Liver (tissue), 3 donors: ENCODE results near the gene CUL4A.

Experiments used
- ATF3 ChIP-seq: IDR thresholded peaks from 2 replicates; pipeline ENCODE4 v1.6.1; 2016; ENCODE audit warnings: antibody characterized with exemption
- CTCF ChIP-seq: fragments of 150-350 bp; IDR thresholded peaks from 2 replicates; pipeline ENCODE4 v1.5.1; 2017; ENCODE audit warnings: improper control_type of control experiment, low read depth, low read length; ENCODE audit not compliant: missing input control
- EGR1 ChIP-seq, 2 donors: IDR thresholded peaks; 2 replicates each; pipeline ENCODE4 v1.6.1; 2016 to 2018; ENCODE audit warnings: antibody characterized with exemption in 2 of 2, low read depth in 2 of 2
- FOXA1 ChIP-seq: IDR thresholded peaks from 2 replicates; pipeline ENCODE4 v1.6.1; 2016; ENCODE audit warnings: antibody characterized with exemption
- JUND ChIP-seq, 2 donors: IDR thresholded peaks; 2 replicates each; pipeline ENCODE4 v1.6.1; 2016; ENCODE audit warnings: antibody characterized with exemption in 2 of 2
- MAX ChIP-seq: IDR thresholded peaks from 2 replicates; pipeline ENCODE4 v1.6.1; 2016; ENCODE audit warnings: antibody characterized with exemption
- NR2F2 ChIP-seq: IDR thresholded peaks from 2 replicates; pipeline ENCODE4 v1.6.1; 2016; ENCODE audit warnings: antibody characterized with exemption
- RAD21 ChIP-seq, 2 donors: IDR thresholded peaks; 2 replicates each; pipeline ENCODE4 v1.6.1; 2016; ENCODE audit warnings: antibody characterized with exemption in 2 of 2, mild to moderate bottlenecking in 2 of 2
- SP1 ChIP-seq: IDR thresholded peaks from 2 replicates; pipeline ENCODE4 v1.6.1; 2018; ENCODE audit warnings: antibody characterized with exemption, mild to moderate bottlenecking
- TAF1 ChIP-seq: conservative IDR thresholded peaks from 2 replicates; pipeline ENCODE4 v1.6.1; 2016; ENCODE audit warnings: antibody characterized with exemption, mild to moderate bottlenecking
- YY1 ChIP-seq: IDR thresholded peaks from 2 replicates; pipeline ENCODE4 v1.6.1; 2016; ENCODE audit warnings: antibody characterized with exemption, mild to moderate bottlenecking
- TF ChIP-seq, protein P1 (sequence below): IDR thresholded peaks from 2 replicates; pipeline ENCODE4 v1.6.1; 2016; ENCODE audit warnings: antibody characterized with exemption, mild to moderate bottlenecking
- donor health status: healthy.
- donor health status: healthy.

DNA sequence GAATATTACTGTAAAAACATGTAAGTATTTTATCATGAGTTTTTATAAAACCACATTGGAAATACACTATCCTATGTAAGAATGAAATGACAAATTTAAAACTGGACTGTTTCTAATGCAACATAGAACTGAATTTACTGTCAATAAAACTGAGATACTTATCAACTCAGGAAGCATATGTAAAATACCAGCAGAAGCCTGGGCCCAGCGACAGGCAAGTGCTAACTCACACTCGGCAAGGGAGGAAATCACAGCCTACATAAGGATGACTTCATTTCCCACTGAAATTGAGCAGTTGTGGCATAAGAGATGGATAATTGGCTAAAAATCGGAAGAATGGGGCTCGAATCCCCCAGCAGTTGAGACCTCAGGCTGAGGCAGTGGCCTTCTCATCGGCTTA lies 38.9 kb upstream of the CUL4A start:
- TF ChIP-seq MAX, result no peak
- no peak for TF ChIP-seq CTCF
- TF ChIP-seq ATF3, result no peak
- TF ChIP-seq FOXA1, result no peak
- no peak for TF ChIP-seq NR2F2
- TF ChIP-seq, protein P1, sequence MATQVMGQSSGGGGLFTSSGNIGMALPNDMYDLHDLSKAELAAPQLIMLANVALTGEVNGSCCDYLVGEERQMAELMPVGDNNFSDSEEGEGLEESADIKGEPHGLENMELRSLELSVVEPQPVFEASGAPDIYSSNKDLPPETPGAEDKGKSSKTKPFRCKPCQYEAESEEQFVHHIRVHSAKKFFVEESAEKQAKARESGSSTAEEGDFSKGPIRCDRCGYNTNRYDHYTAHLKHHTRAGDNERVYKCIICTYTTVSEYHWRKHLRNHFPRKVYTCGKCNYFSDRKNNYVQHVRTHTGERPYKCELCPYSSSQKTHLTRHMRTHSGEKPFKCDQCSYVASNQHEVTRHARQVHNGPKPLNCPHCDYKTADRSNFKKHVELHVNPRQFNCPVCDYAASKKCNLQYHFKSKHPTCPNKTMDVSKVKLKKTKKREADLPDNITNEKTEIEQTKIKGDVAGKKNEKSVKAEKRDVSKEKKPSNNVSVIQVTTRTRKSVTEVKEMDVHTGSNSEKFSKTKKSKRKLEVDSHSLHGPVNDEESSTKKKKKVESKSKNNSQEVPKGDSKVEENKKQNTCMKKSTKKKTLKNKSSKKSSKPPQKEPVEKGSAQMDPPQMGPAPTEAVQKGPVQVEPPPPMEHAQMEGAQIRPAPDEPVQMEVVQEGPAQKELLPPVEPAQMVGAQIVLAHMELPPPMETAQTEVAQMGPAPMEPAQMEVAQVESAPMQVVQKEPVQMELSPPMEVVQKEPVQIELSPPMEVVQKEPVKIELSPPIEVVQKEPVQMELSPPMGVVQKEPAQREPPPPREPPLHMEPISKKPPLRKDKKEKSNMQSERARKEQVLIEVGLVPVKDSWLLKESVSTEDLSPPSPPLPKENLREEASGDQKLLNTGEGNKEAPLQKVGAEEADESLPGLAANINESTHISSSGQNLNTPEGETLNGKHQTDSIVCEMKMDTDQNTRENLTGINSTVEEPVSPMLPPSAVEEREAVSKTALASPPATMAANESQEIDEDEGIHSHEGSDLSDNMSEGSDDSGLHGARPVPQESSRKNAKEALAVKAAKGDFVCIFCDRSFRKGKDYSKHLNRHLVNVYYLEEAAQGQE, result no peak
- no peak for TF ChIP-seq SP1
- no peak for TF ChIP-seq EGR1 (IDR thresholded peaks at IDR 0.05; ENCODE audit: low read depth in 2 of 2)
- no peak for TF ChIP-seq YY1
- TF ChIP-seq TAF1, result no peak
- no peak for TF ChIP-seq RAD21 (IDR thresholded peaks at IDR 0.05)
- TF ChIP-seq JUND (IDR thresholded peaks at IDR 0.05), result no peak
